ENCODE measurements around the gene FAM124A. TPM values are rescaled to one million over a fixed set of nuclear protein-coding genes. Genes with fewer than 3 reads are reported as not detected.

The FAM124A gene
- total and polyA plus RNA-seq, 2 donors (not counting 3 experiments of a cell fraction or from before 2014, with no cell fraction given): 3.8 to 9.9 TPM

DNA sequence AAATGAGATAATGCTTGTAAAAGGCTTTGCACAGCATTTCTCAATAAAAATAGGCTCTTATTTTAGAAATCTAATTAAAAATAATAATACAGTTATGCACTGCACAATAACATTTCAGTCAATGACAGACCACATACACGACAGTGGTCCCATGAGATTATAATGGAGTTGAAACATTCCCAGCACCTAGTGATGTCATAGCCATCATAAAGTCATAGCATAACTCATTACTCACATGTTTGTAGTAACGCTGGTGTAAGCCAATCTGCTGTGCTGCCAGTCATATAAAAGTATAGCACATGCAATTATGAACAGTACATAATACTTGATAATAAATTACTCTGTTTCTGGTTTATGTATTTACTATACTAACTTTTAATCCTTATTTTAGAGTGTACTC lies 104.6 kb downstream of the FAM124A start:
- no peaks in the 10 kb centered on the region for H3K4me1 ChIP-seq (ENCODE audit: control insufficient read depth, extremely low read depth, insufficient read depth, low read length)
- DNase-seq (ENCODE audit: low read depth, low spot score) (no peak), FAIRE-seq (no peak)
- dilution Hi-C loops (cut with MboI; ENCODE audit: extremely low pct_ligation_motif_present, low sequenced_read_pairs): no loop called here
- no peak overlapping the region for H3K27ac ChIP-seq (ENCODE audit: insufficient read depth, low read depth, low read length)
- peaks cover 0 to 3% of the 10 kb centered on the region in 2 experiments for H3K27me3 ChIP-seq (ENCODE audit: control insufficient read depth in 2 of 2, insufficient read depth in 2 of 2, low read length in 2 of 2)
- no peaks in the 10 kb centered on the region for H3K9me1 ChIP-seq (replicated peaks; ENCODE audit: control insufficient read depth, extremely low read depth, insufficient read depth, low read length)
- no peak overlapping the region for H3K4me3 ChIP-seq (replicated peaks in 1 of 3; ENCODE audit: insufficient read depth in 1 of 3, low read depth in 1 of 3, low read length in 3 of 3)
- no peak overlapping the region for H2AFZ ChIP-seq (ENCODE audit: low read depth, low read length)
- intact Hi-C loops (cut with micrococcal nuclease): no loop called here
- ChIA-PET POLR2A (no interaction called here), CTCF (no interaction called here)
- H3K4me2 ChIP-seq (ENCODE audit: insufficient read depth, low read length): no peak overlapping the region
- H3K79me2 ChIP-seq (ENCODE audit: control insufficient read depth, insufficient read depth, low read length): no peaks in the 10 kb centered on the region
- BruUV-seq (replicated peaks): no TSS peak
- no peaks in the 10 kb centered on the region for H3K9me3 ChIP-seq (replicated peaks; ENCODE audit: control insufficient read depth, insufficient read depth, low read length)
- TF ChIP-seq, protein P1, sequence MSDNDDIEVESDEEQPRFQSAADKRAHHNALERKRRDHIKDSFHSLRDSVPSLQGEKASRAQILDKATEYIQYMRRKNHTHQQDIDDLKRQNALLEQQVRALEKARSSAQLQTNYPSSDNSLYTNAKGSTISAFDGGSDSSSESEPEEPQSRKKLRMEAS (IDR thresholded peaks at IDR 0.05; ENCODE audit: insufficient read depth, insufficient read length): no peak
- no peak for TF ChIP-seq POLR2A (IDR thresholded peaks at IDR 0.05; ENCODE audit: low read depth, low read length)
- TF ChIP-seq, protein P2, sequence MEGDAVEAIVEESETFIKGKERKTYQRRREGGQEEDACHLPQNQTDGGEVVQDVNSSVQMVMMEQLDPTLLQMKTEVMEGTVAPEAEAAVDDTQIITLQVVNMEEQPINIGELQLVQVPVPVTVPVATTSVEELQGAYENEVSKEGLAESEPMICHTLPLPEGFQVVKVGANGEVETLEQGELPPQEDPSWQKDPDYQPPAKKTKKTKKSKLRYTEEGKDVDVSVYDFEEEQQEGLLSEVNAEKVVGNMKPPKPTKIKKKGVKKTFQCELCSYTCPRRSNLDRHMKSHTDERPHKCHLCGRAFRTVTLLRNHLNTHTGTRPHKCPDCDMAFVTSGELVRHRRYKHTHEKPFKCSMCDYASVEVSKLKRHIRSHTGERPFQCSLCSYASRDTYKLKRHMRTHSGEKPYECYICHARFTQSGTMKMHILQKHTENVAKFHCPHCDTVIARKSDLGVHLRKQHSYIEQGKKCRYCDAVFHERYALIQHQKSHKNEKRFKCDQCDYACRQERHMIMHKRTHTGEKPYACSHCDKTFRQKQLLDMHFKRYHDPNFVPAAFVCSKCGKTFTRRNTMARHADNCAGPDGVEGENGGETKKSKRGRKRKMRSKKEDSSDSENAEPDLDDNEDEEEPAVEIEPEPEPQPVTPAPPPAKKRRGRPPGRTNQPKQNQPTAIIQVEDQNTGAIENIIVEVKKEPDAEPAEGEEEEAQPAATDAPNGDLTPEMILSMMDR (IDR thresholded peaks at IDR 0.05; ENCODE audit: extremely low read depth in 1 of 2, insufficient read depth in 1 of 2, low read depth in 1 of 2, low read length in 2 of 2): no peak
- TF ChIP-seq FOS (IDR thresholded peaks at IDR 0.05; ENCODE audit: borderline replicate concordance, insufficient read depth, low read length): no peak
- no peak for TF ChIP-seq MYC (IDR thresholded peaks at IDR 0.05; ENCODE audit: low read depth, low read length)
- TF ChIP-seq GATA2 (IDR thresholded peaks at IDR 0.05; ENCODE audit: insufficient read depth, insufficient read length, low read depth, low read length): no peak
- H4K20me1 ChIP-seq (replicated peaks; ENCODE audit: control insufficient read depth, extremely low read depth, insufficient read depth, low read length): no peaks in the 10 kb centered on the region
- H3K36me3 ChIP-seq (ENCODE audit: control insufficient read depth in 2 of 2, extremely low read depth in 1 of 2, insufficient read depth in 2 of 2, low read length in 2 of 2): no peaks in the 10 kb centered on the region
- H3K9ac ChIP-seq (replicated peaks; ENCODE audit: extremely low read depth, insufficient read depth, low read length): no peak overlapping the region

DNA sequence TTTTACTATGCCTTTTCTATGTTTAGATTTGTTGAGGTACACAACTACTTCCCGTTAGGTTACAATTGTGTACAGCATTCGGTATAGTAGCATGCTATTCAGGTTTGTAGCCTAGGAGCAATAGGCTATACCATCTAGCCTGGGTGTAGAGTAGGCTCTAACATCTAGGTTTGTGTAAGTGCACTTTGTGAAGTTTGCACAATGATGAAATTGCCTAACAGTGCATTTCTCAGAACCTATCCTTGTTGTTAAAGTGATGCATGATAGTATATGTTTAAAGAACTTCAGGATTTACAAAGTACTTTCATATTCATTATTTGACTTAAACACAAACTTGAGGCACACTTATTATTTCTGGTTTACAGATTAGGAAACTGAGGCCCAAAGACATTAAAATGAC lies 105.8 kb downstream of the FAM124A start:
- Histone ChIP-seq H3K79me2 (ENCODE audit: control insufficient read depth, insufficient read depth, low read length) (no peaks in the 10 kb centered on the region), H3K4me1 (ENCODE audit: control insufficient read depth, extremely low read depth, insufficient read depth, low read length) (no peaks in the 10 kb centered on the region), H2AFZ (ENCODE audit: low read depth, low read length) (no peak overlapping the region), H4K20me1 (replicated peaks; ENCODE audit: control insufficient read depth, extremely low read depth, insufficient read depth, low read length) (no peaks in the 10 kb centered on the region), H3K27me3 (ENCODE audit: control insufficient read depth in 2 of 2, insufficient read depth in 2 of 2, low read length in 2 of 2) (peaks cover 0 to 3% of the 10 kb centered on the region in 2 experiments), H3K9me1 (replicated peaks; ENCODE audit: control insufficient read depth, extremely low read depth, insufficient read depth, low read length) (no peaks in the 10 kb centered on the region), H3K9ac (replicated peaks; ENCODE audit: extremely low read depth, insufficient read depth, low read length) (no peak overlapping the region), H3K9me3 (replicated peaks; ENCODE audit: control insufficient read depth, insufficient read depth, low read length) (no peaks in the 10 kb centered on the region), H3K4me2 (ENCODE audit: insufficient read depth, low read length) (no peak overlapping the region), H3K4me3 (replicated peaks in 1 of 3; ENCODE audit: insufficient read depth in 1 of 3, low read depth in 1 of 3, low read length in 3 of 3) (no peak overlapping the region), H3K27ac (ENCODE audit: insufficient read depth, low read depth, low read length) (no peak overlapping the region), H3K36me3 (ENCODE audit: control insufficient read depth in 2 of 2, extremely low read depth in 1 of 2, insufficient read depth in 2 of 2, low read length in 2 of 2) (no peaks in the 10 kb centered on the region)
- ChIA-PET CTCF (interaction anchor here (2.6 kb wide), 1 partner anchor 13 kb away, joined by 7 read pairs; no protein-coding TSS in a partner anchor), POLR2A (no interaction called here)
- intact Hi-C loops (cut with micrococcal nuclease): no loop called here
- BruUV-seq (replicated peaks): no TSS peak
- no peak for FAIRE-seq
- TF ChIP-seq, protein P1 (IDR thresholded peaks at IDR 0.05; ENCODE audit: insufficient read depth, insufficient read length): no peak
- TF ChIP-seq JUN (IDR thresholded peaks at IDR 0.05; ENCODE audit: borderline replicate concordance, insufficient read depth, insufficient read length, low read depth): no peak
- TF ChIP-seq MYC (IDR thresholded peaks at IDR 0.05; ENCODE audit: low read depth, low read length): no peak
- TF ChIP-seq GATA2 (IDR thresholded peaks at IDR 0.05; ENCODE audit: insufficient read depth, insufficient read length, low read depth, low read length): no peak
- TF ChIP-seq FOS (IDR thresholded peaks at IDR 0.05; ENCODE audit: borderline replicate concordance, insufficient read depth, low read length): no peak
- TF ChIP-seq EZH2 (IDR thresholded peaks at IDR 0.05; ENCODE audit: borderline replicate concordance, low read depth, low read length, severe bottlenecking): no peak
- TF ChIP-seq, protein P2 (IDR thresholded peaks at IDR 0.05; ENCODE audit: extremely low read depth in 1 of 2, insufficient read depth in 1 of 2, low read depth in 1 of 2, low read length in 2 of 2): no peak
- TF ChIP-seq POLR2A (IDR thresholded peaks at IDR 0.05; ENCODE audit: low read depth, low read length): no peak
- no peak for TF ChIP-seq POLR2AphosphoS5 (IDR thresholded peaks at IDR 0.05; ENCODE audit: insufficient read depth, low read depth, low read length)
- dilution Hi-C loops (cut with MboI; ENCODE audit: extremely low pct_ligation_motif_present, low sequenced_read_pairs): no loop called here
- DNase-seq (ENCODE audit: low read depth, low spot score): no peak

Measured in endothelial cell of umbilical vein (primary cell).